HG03354 (cell line): ENCODE data around the gene ZNF516.

Experiments used
- ATAC-seq: cut with Tn5 transposase; IDR thresholded peaks from one replicate; pipeline ENCODE4 v1.9.1; 2021; ENCODE audit warnings: mild to moderate bottlenecking; ENCODE audit not compliant: unreplicated experiment, poor library complexity, severe bottlenecking

The ZNF516 gene

DNA sequence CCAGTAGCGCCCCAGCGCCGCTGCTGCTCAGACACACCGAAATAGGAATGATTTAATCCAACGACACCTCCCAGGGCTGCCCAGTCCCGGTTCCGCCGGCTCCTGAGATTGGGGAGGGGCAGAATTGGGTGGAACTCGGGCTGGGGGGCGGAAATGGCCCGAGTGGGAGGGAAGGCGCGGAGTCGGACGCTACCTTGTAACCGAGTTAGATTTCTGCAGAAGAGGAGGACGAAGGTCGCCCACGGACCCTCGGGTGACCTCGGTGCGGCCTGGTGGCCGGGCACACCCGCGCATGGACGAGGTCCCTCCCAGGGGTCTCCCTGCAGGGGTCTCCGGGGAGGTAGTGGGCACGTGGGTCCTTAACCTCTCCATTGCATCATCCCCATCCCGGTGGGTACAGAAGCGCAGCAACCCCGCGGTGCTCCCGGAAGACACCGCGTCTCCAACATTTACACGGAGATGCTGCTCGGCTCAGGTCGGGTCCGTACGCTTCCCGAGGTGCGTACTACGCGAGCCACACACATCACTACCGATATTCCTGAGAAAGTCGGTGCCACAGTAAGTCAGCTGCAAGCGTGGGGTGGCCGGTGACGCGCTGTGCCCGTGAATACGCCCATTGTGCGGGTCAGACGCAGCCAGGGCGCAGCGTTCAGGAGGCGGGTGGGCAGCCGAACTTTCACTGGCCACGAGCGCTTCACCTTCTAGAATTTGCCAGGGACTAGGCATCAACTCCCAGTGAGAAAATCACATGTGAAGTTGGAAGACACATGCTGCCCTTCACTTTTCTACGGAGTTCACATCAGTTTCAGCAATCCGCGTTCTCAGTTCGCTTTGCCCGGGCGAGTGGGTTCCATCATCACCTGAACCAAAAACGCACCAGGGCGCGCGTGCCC is 3.0 kb downstream of the ZNF516 start:
- peak; percentile 3 for ATAC-seq

DNA sequence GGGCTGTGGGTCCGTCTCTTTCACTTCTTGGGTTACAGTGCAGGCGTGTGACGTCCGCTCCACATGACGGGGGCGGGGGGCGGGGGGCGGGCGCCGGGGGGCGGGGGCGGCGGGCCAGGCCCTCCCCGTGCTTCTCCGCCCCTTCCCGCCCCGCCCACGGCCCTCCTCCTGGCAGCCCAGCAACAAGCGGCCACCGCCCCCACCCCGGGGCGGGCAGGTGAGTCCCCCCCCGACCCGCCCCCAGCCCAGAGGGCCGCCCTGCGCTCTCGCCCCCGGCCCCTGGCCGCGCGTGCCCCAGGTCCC is 3.6 kb downstream of the ZNF516 start:
- ATAC-seq: no peak

DNA sequence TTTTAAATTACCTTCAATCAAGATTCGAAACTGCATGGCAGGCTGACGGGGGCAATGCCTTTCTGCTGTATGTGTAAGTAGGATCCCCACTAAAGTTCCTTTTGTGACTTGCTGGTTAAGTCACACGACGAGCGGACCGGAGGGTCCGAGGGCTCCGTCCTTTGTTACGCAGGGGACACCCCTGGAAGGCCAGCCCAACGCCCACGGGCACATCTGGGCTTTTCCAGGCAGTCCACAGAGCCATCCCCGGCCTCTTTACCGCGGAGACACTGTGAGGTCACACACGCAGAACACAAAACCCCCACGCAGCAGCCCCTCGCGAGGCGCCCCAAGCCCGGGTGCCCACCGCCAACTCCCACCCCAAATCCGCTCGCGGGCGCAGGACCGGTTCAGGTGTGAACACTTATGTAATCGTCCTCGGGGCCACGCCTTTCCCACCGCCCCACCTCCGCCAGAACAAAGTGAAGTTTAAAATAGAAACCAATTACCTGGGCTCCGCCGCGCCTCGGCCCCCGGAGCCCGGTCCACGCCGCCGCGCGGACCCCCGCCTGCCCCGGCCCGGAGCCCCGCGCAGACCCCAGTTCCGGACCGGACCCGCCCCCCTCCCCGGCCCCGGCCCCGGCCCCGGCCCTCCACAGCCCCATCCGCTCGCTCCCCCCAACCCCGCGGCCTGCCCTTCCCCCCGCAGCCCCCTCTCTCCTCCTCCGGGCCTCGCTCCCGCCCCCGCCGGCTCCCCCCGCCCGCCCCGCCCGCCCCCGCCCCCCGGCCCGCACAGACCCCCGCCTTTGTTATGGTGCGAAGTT is 4.2 kb downstream of the ZNF516 start:
- ATAC-seq: no peak

DNA sequence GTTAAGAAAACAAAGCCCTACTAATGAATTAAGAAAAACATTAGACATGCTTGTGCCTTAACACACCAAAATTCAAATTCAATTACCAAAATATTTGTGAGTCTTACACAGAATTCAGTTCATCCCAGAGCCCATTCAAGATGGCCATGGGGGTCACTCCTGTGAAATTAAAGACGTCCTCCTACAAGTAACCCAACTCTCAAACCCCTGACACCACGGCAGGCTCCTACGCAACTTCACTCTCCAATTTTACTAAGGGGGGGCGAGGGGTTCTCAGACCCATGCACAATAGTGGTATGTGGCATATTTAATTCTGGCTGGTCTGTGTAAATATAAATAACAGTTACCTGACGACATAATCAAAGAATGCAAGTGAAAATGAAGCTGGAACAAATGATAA is 5.0 kb downstream of the ZNF516 start:
- ATAC-seq: no peak

DNA sequence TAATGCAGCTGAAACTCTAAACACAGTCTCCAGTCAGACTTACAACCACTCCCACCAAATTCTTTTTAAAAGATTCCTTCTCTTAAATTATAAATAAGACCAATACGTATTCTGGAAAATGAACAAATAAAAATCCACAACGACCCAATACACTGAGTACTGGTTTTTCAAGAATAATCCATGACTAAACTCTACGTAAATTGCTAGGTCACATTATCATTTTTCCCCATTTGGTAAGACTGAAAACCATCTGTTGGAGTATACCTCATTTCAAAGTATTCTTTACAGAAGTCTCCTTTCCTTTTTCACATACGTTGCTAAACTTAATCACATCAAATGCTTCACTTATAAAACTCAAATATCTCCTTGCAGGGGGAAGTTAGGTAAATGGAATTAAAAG is 6.0 kb downstream of the ZNF516 start:
- no peak for ATAC-seq

DNA sequence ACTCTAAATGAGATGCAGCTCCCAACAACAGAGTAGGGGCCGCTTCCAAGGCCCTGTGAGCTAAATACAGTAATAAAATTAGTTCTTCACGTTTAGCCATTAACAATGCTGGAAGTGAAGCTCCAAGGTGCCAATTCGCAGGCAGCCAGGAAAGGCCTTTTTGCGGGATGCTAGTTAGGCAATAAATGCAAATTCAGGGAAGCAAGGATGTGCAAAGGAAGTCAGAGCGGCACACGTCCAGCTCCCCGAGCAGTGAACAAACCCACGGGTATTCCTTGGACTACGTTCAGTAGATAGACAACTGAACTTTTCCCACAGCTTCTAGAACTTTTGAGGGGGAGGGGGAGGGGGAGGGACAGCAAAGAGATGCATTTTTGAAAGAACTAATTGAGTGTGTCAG is 6.9 kb downstream of the ZNF516 start:
- ATAC-seq: no peak

DNA sequence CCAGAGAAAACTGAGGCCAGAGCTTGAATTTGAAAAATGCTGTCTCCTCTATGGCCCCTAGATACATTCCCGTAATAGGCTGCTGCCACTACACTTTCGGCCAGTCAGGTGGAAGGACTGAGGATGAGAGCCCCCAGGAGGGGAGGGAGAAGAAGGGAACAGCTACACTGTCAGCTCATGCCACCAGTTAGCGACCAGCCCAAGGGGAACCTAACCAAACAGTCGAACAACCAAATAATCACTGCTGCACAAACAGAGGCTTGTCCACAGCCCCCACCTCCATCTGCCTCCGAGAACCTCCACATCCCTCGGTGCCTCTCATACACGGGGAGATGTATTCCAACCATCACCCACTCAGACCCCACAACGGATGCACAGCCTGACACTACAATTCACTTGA is 7.3 kb downstream of the ZNF516 start:
- ATAC-seq: no peak

DNA sequence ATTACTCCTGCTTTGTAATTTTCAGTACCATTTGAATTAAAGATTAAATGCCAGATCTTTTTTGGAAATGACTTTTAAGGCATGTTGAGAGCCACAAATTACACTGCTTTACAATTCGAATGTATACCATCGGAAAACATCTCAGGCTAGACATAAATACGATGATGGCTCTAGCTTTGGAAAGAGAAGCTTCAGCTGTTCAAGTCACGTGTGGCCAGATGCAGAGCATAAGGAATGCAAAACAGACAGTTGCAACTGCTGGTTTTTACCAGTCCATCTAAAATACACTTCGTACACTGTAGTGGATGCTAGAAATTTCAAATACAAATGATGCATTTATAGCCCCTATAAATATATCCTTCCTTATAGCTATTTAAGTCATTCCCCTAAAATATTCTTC is 8.0 kb downstream of the ZNF516 start:
- ATAC-seq: no peak

DNA sequence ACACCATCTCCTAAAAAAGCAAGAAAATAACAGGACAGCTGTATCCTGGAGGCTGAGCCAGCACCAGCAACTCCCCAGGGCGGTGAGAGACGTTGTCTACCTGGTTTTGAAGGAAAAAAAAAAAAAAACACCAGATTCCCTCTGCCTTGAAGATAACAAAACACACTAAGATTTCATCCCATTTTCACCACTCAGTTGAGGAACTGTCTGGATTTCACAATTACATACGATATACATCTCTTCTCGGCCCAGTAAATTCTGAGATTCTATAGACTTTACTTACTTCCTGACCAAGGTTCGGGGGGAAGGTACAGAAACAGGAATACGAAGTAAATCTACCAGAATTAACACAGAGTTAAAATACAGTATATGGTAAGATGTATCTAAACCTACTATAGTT is 8.5 kb downstream of the ZNF516 start:
- no peak for ATAC-seq

DNA sequence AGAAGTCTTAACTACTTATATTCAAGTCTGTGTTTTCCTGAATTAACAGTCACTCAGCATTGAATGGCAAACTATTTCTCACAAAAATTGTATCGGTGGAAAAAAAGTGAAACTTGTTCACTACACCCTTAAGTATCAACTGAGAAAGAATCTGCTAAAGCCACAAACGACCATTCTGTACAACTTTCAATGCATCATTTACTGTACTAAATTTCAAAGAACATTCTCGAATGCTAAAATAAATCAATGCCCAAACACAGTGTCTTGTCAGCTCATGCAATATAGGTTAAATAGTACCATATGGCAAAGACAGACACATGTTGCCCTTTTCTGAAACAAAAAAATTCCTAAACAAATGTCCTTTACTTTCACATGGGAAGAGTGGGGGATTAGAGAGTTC is 9.0 kb downstream of the ZNF516 start:
- no peak for ATAC-seq

DNA sequence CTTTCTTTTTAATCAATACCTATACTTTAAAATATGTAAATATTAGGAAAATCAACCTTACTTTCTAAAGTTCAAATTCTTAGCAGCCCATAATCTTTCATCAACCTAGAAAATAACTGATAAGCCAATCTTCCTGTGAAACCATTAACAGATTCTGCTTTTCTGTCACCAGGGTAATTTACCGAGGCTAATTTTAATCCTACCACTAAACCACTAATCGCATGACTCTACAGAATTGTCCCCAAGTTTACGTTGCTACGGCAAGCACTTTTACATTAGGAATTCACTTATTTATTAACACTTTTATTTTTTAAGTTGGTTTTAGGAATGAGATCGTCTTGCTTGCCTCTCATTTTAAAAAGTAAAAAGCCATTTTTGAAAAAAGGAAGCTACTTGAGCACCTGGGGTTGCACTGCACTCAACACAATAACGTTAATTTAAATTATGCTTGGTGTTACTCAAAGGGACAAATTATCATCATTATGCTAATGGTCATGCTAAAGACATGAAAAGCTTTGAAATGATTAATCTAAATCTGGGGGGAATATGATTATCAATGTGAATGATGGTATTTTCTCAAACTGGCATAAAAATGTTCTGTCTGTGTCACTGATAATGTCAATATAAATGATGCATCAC is 10.2 kb downstream of the ZNF516 start:
- ATAC-seq: peak; percentile 76

DNA sequence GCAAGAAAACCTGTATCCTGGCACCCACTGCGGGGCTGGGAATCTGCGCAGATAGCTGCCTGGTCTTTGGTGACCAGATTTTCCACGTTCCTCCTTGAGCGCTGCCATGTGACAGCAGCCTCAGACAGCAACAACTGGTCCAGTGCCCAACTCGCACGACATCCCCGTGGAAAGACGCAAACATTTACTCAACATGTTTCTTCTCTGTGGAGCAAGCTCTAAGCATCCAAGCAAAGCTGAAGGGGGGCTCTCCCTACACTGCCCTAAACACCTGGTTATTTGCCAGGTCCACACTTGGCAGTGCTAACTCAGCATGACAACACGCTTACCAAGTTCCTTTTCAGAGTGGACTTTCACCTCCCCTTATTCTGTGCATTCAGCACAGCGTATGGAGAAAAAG is 11.3 kb downstream of the ZNF516 start:
- no peak for ATAC-seq

DNA sequence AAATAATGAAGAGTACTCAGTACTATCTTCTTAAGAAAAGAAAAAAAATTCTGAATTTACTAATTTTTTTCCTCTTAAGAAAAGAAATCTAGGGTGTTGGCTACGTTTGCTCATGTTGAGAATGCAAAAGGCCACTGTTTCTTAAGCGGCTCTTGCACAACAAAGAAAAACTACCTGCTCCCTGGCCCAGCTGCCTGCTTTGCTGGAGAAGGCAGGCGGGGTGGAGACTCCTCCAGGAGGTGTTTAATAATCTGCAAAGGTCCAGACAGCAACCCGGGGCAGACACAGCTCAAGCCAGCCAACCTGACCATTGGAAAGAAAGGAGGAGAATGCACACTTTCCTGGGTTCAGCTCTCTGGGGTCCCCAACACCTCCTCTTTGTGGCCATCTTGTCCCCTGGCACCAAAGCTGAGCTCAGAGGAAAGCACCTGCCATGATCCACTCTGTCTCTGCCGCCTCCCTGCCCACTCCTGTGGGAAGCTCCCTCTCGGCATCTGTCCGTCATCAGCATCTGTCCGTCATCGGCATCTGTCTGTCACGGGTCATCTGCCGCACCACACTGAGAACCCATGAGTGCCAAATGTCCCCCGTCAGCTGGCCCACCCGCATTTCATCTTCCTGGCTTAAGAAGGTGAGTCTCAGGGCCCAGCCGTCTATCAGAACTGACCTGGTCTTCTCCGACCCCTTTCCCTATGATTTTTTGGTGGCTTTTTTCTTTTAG is 11.9 kb downstream of the ZNF516 start:
- no peak for ATAC-seq

DNA sequence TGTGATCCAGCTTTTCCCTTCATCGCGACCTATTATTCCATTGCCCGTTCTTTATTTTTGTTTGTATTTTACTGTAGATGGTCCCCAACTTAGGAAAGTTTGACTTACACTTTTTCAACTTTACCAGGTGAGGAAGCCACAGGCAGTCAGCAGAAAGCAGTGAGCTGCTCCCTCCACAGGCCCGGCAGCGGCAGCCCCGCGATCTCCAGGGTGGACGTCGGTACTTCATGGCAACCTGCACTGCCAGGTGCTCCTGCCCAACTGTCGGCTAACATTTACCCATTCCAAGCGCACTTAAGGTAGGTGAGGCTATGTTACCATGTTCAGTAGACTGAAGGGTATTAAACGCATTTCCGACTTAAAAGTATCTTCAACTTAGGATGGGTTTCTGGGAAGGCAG is 12.8 kb downstream of the ZNF516 start:
- no peak for ATAC-seq

DNA sequence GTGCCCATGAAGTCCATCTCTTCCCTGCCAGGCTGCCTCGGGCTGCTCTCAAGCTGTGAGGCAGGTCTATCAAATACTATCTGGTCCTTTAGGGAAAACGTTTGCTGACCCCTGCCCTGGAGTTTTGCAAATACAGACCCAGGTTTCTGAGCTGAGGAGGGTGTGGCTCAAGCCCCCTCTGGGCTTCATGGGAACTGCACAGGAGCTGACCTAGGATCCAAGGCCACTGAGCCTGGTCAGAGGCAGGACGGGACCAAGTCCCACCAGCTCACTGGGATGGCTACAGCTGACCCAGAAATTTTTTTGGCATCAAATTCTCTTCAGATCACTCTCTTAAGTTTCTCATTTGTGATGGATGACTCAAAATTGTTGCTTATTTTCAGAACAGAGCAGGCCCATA is 14.1 kb downstream of the ZNF516 start:
- ATAC-seq: peak; percentile 38

DNA sequence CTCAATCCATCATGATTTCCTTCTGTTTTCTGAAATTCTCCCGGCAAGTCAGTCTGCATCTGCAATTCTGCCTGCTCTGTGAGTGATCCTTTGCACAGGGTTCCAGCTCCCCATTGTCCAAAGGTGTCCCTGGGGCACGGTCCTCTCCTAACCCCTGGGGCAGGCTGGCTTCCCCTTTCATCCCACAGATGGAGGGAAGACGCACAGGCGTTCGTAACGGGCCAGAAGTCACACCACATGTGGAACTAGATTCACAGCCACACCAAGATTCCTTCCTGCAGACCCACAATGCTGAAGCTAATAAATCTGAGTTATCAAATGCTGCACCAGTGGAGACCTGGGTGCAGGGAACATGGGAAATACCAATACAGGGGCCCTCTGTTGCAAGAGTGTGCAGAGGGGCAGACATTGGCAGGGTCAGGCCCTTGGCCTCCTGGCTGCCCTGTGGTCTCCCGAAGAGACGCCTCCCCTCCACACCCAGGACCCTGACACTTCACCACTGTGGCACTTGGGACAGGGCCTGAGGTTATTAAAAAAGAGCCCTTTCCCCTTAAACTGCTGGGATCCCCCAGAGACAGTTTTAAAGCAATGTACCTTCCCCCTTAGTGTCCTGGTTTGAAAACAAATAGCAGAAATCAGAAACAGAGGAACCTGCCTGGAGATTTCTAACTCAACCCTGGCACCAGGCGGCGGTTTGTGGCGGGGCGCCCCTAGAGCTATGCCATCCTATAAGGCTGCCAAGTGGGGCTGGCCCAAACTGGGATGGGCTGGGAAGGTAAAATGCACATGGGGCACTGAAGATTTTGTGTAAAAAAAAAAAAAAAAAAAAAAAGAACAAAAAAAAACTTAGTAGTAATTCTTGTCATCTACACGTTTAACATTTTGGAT is 15.4 kb downstream of the ZNF516 start:
- no peak for ATAC-seq

DNA sequence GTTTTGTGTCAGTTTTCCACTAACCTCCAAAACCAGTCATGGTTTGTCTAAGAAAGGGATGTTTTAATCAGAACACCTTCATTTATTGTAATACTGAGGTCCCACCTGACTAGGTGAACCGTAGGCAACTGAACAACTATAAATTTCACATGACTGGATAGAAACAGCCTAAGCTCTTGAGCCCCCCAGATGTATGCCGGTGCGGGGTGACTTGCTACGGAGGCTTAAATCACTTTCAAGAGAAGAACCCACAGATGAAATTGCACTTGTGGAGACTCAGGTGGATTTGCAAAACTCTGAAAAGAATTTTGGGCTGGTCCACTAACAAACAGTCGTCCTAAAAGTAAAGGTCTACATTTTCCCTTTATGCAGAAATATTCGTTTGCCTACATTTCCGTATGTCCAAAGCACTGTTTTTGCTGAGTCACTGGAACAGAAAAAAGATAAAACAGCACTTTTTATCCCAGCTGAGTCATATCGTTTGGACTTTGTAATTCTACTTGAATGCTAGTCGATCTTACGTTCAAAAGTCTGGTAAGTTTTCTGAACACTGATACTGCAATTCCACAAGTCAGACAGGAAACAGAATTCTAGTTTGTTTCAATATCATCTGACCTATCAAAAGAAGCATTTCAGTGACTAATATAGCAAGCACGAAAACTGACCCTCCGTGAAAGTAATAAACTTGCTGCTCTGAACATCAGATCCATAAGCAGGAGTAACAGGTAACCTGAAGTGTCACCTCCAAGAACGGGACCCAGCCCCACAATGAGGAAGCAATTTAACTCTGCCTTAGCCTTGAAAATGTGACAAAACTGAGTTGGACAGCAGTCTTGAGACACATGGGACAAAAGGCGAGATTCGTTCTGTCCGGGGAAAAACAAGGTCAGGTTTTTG is 18.1 kb downstream of the ZNF516 start:
- peak; percentile 73 for ATAC-seq

DNA sequence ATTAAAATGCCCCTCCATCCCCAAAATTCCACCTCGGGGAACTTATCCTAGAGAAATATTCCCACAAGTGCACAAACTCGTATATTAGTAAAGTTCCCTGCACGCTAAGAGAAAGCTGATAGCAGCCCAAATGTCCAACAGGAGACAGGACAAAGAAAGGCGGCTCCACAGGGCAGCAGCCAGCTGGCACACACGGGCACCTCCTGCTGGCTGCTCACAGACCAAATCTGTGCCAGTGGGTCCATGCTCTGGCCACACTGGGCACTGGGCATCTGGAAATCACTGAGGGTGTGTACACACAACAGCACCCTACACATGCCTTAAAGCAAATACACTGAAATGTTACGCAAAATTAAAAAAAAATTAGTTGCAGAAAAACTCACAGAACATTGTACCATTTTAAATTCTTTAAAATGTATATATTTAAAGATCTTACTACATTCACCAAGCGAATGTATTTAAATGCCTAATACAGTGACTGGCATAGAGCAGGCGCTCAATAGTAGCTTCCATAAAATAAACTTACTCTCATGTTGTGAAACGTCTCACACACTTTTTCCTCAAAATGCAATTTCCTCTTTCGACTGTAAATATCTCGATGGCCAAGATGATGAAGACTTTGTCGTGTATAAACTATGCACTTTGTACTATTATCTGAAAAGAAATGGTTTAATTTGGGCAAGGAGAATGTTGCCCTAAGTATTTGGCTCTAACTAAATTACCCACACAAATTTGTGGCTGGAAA is 19.4 kb downstream of the ZNF516 start:
- ATAC-seq: no peak
